Transverse colon (tissue), 4 donors: ENCODE results near the gene OMD. TPM values are rescaled to one million over a fixed set of nuclear protein-coding genes. Genes with fewer than 3 reads are reported as not detected.

Source experiments
- DNase-seq: peaks from one replicate; pipeline ENCODE4 v3.0.0-alpha.2; 2019
- H3K27ac ChIP-seq, 4 donors: fragments of 200-600 bp; sonication (generic); 2 replicates each; pipeline ENCODE4 v1.5.1; 2016 to 2018; ENCODE audit warnings: inconsistent platforms in 4 of 4
- H3K27me3 ChIP-seq: fragments of 200-600 bp; sonication (generic); 2 replicates; pipeline ENCODE4 v1.5.1; 2017; ENCODE audit warnings: inconsistent platforms
- H3K36me3 ChIP-seq, 4 donors: fragments of 200-600 bp; sonication (generic); 2 replicates each; pipeline ENCODE4 v1.5.1; 2017 to 2019; ENCODE audit warnings: inconsistent platforms in 4 of 4
- H3K4me1 ChIP-seq, 4 donors: fragments of 200-600 bp; sonication (generic); 2 replicates each; pipeline ENCODE4 v1.5.1; 2017 to 2020; ENCODE audit warnings: inconsistent platforms in 4 of 4
- H3K4me3 ChIP-seq, 4 donors: fragments of 200-600 bp; sonication (generic); 1 replicate in 1 of 4; 2 replicates in 3 of 4; pipeline versions ENCODE4 v1.5.1 to v1.6.1; 2017 to 2019; ENCODE audit warnings: inconsistent platforms in 4 of 4
- H3K9me3 ChIP-seq, 2 donors: fragments of 200-600 bp; sonication (generic); 2 replicates each; pipeline ENCODE4 v1.5.1; 2017 to 2019; ENCODE audit warnings: inconsistent platforms in 2 of 2
- CTCF ChIP-seq, 5 experiments: fragments of 200-600 bp in 3 of 5; fragments of 450-650 bp in 2 of 5; sonication (generic) in 3 of 5; IDR thresholded peaks; 1 replicate in 2 of 5; 2 replicates in 3 of 5; pipeline ENCODE4 v1.5.1; 2016 to 2017; ENCODE audit warnings: antibody characterized with exemption in 5 of 5, inconsistent platforms in 3 of 5, mild to moderate bottlenecking in 2 of 5, moderate library complexity in 1 of 5
- EP300 ChIP-seq: sonication (generic); formaldehyde crosslinking; IDR thresholded peaks from one replicate; pipeline ENCODE4 v1.6.1; 2017; ENCODE audit warnings: antibody characterized with exemption, low read depth
- POLR2A ChIP-seq: fragments of 450-650 bp; IDR thresholded peaks from one replicate; pipeline ENCODE4 v1.6.1; 2016; ENCODE audit warnings: antibody characterized with exemption, mild to moderate bottlenecking, moderate library complexity
- POLR2AphosphoS5 ChIP-seq, 3 donors: sonication (generic); formaldehyde crosslinking; IDR thresholded peaks; one replicate each; pipeline ENCODE4 v1.6.1; 2016; ENCODE audit warnings: antibody characterized with exemption in 3 of 3
- WGBS, 2 donors: methylation state at CpG; one replicate each; pipeline ENCODE4 v1.1.5; 2018; ENCODE audit warnings: low coverage in 1 of 2; 5-methylcytosine and 5-hydroxymethylcytosine counted together
- in situ Hi-C, 4 donors: fragments of 200-750 bp; cut with MboI; loops; one replicate each; pipeline versions ENCODE4 v1.15.0 to v1.15.1; 2017; ENCODE audit warnings: low sequenced_read_pairs in 3 of 4, low pct_ligation_motif_present in 1 of 4, low pct_unique_long_range_greater_than_20kb in 1 of 4
- intact Hi-C: fragments of 100-400 bp; cut with DNase I; formaldehyde crosslinking; loops from one replicate; pipeline ENCODE4 v1.15.1; 2023; ENCODE audit warnings: low total_unique reads
- total RNA-seq, 4 donors: library from RNA; depleted of rRNA; stranded (reverse); fragments of >200 nt; gene quantifications; one replicate each; pipeline ENCODE4 v1.1.0, GENCODE V29; 2016

OMD gene
- total RNA-seq: 1 to 10 TPM in 2 of 4 donors, under 1 TPM in 1, not detected in 1; 0.80 to 6.7 (median 2.2) TPM

GRCh38 chr9:92424340-92424739 is at the start of gene OMD:
OMD (minus strand) TSS chr9:92424471; CDS start chr9:92417558, 6,913 bp downstream.
- H3K27ac ChIP-seq: peak within 1 kb of the TSS in 3 of 4 donors; percentile 16 to 59 (median 30)
- TF ChIP-seq POLR2A: no peak
- no peaks in the 10 kb centered on the region for H3K36me3 ChIP-seq
- H3K9me3 ChIP-seq: no peaks in the 10 kb centered on the region
- H3K4me3 ChIP-seq: peak within 1 kb of the TSS in 1 of 4 donors; percentile 14
- intact Hi-C loops: no loop called here
- peaks cover 0 to 18% (median 0%) of the 10 kb centered on the region in 4 donors for H3K4me1 ChIP-seq
- DNase-seq: no peak
- 50 to 59% methylated on average over 1 of the region's 1 CpG for WGBS, 2 donors
- H3K27me3 ChIP-seq: no peaks in the 10 kb centered on the region
- in situ Hi-C loops: no loop called here

- Histone ChIP-seq H3K4me3 (no peak overlapping the region), H3K4me1 (peaks cover 0 to 6% (median 0%) of the 10 kb centered on the region in 4 donors), H3K9me3 (no peaks in the 10 kb centered on the region), H3K36me3 (no peaks in the 10 kb centered on the region), H3K27ac (no peak overlapping the region), H3K27me3 (no peaks in the 10 kb centered on the region)
- WGBS, 2 donors: 91 to 100% methylated on average over 2 of the region's 2 CpGs
- TF ChIP-seq CTCF (IDR thresholded peaks at IDR 0.05): no peak
- TF ChIP-seq POLR2A: no peak
- intact Hi-C loops: no loop called here
- no peak for DNase-seq
- in situ Hi-C loops: no loop called here
Observed at GRCh38 chr9:92468206-92468605, 43.9 kb upstream of the OMD start.

- intact Hi-C loops: no loop called here
Observed at GRCh38 chr9:92467511-92467910, 43.2 kb upstream of the OMD start.

GRCh38 chr9:92467041-92467440 is 42.8 kb upstream of the OMD start:
- no peaks in the 10 kb centered on the region for H3K36me3 ChIP-seq
- no peak overlapping the region for H3K27ac ChIP-seq
- TF ChIP-seq POLR2AphosphoS5 (IDR thresholded peaks at IDR 0.05) (no peak), EP300 (no peak), POLR2A (no peak), CTCF (IDR thresholded peaks at IDR 0.05) (no peak)
- H3K4me3 ChIP-seq: no peak overlapping the region
- in situ Hi-C loops: no loop called here
- peaks cover 0 to 6% (median 0%) of the 10 kb centered on the region in 4 donors for H3K4me1 ChIP-seq
- no peaks in the 10 kb centered on the region for H3K27me3 ChIP-seq
- no peak for DNase-seq
- H3K9me3 ChIP-seq: no peaks in the 10 kb centered on the region
- WGBS, 2 donors: 100% methylated on average over 1 of the region's 1 CpG
- intact Hi-C loops: no loop called here

More at GRCh38 chr9:92467511-92467910, 43.2 kb upstream of the OMD start:
- WGBS, 2 donors: 85 to 89% methylated on average over 2 of the region's 2 CpGs
- no peaks in the 10 kb centered on the region for H3K27me3 ChIP-seq
- H3K9me3 ChIP-seq: no peaks in the 10 kb centered on the region
- TF ChIP-seq POLR2A (no peak), POLR2AphosphoS5 (IDR thresholded peaks at IDR 0.05) (no peak), CTCF (IDR thresholded peaks at IDR 0.05) (no peak), EP300 (no peak)
- no peaks in the 10 kb centered on the region for H3K36me3 ChIP-seq
- no peak overlapping the region for H3K27ac ChIP-seq
- peaks cover 0 to 6% (median 0%) of the 10 kb centered on the region in 4 donors for H3K4me1 ChIP-seq
- in situ Hi-C loops: no loop called here
- H3K4me3 ChIP-seq: no peak overlapping the region
- DNase-seq: no peak

- H3K36me3 ChIP-seq: no peaks in the 10 kb centered on the region
- no peak for TF ChIP-seq EP300
- peak in 2 of 3 donors; percentile 52 to 59 for TF ChIP-seq POLR2AphosphoS5 (IDR thresholded peaks at IDR 0.05)
- DNase-seq: no peak
- H3K4me3 ChIP-seq: no peak overlapping the region
- intact Hi-C loops: no loop called here
- H3K27ac ChIP-seq: peak overlapping the region; percentile 48 to 74 (median 73)
- H3K27me3 ChIP-seq: no peaks in the 10 kb centered on the region
- in situ Hi-C loops: no loop called here
- H3K9me3 ChIP-seq: no peaks in the 10 kb centered on the region
- H3K4me1 ChIP-seq: peaks cover 0 to 6% (median 0%) of the 10 kb centered on the region in 4 donors
- WGBS, 2 donors: 64 to 71% methylated on average over 3 of the region's 3 CpGs
Observed at GRCh38 chr9:92463984-92464383, 39.7 kb upstream of the OMD start.
